Fibroblast of villous mesenchyme (primary cell): ENCODE results near the gene SAE1. TPM values are rescaled to one million over a fixed set of nuclear protein-coding genes. Genes with fewer than 3 reads are reported as not detected.

Experiments used
- DNase-seq: peaks from one replicate; pipeline ENCODE4 v3.0.0-alpha.2; 2010; ENCODE audit warnings: low read depth
- H3K4me3 ChIP-seq: 2 replicates; pipeline ENCODE4 v1.5.1; 2011; ENCODE audit warnings: low read depth, mild to moderate bottlenecking, low read length
- CTCF ChIP-seq: IDR thresholded peaks from 2 replicates; pipeline ENCODE4 v1.5.1; 2012; ENCODE audit warnings: low read depth, mild to moderate bottlenecking, low read length; ENCODE audit not compliant: insufficient read depth
- total RNA-seq: library from RNA; depleted of rRNA; stranded (reverse); fragments of >200 nt; gene quantifications from 2 replicates; pipeline ENCODE4 v1.2.3, GENCODE V29; 2012

Gene SAE1
- total RNA-seq, 1 donor, result 160 TPM

GRCh38 chr19:47141695-47142094 is 11.1 kb downstream of the SAE1 start:
- H3K4me3 ChIP-seq, result no peak overlapping the region
- DNase-seq, result peak; percentile 31
- no peak for TF ChIP-seq CTCF

GRCh38 chr19:47142779-47143178 is 12.1 kb downstream of the SAE1 start:
- H3K4me3 ChIP-seq, result no peak overlapping the region
- TF ChIP-seq CTCF, result no peak
- no peak for DNase-seq

GRCh38 chr19:47143322-47144073 is 12.9 kb downstream of the SAE1 start:
- no peak for TF ChIP-seq CTCF
- no peak overlapping the region for H3K4me3 ChIP-seq
- DNase-seq, result no peak

- no peak for DNase-seq
- no peak overlapping the region for H3K4me3 ChIP-seq
- no peak for TF ChIP-seq CTCF
Observed at GRCh38 chr19:47144630-47145029, 14.0 kb downstream of the SAE1 start.

- no peak for TF ChIP-seq CTCF
- no peak for DNase-seq
- H3K4me3 ChIP-seq, result no peak overlapping the region
Observed at GRCh38 chr19:47145639-47146486, 15.2 kb downstream of the SAE1 start.

- no peak for DNase-seq
- no peak for TF ChIP-seq CTCF
- H3K4me3 ChIP-seq, result no peak overlapping the region
Observed at GRCh38 chr19:47146920-47147319, 16.3 kb downstream of the SAE1 start.
